Measurements from ENCODE around the gene USP3. TPM values are rescaled to one million over a fixed set of nuclear protein-coding genes. Genes with fewer than 3 reads are reported as not detected.

Gene USP3
- polyA plus RNA-seq, 1 donor (not counting 4 experiments of a cell fraction or from before 2014, with no cell fraction given): 16.2 TPM

DNA sequence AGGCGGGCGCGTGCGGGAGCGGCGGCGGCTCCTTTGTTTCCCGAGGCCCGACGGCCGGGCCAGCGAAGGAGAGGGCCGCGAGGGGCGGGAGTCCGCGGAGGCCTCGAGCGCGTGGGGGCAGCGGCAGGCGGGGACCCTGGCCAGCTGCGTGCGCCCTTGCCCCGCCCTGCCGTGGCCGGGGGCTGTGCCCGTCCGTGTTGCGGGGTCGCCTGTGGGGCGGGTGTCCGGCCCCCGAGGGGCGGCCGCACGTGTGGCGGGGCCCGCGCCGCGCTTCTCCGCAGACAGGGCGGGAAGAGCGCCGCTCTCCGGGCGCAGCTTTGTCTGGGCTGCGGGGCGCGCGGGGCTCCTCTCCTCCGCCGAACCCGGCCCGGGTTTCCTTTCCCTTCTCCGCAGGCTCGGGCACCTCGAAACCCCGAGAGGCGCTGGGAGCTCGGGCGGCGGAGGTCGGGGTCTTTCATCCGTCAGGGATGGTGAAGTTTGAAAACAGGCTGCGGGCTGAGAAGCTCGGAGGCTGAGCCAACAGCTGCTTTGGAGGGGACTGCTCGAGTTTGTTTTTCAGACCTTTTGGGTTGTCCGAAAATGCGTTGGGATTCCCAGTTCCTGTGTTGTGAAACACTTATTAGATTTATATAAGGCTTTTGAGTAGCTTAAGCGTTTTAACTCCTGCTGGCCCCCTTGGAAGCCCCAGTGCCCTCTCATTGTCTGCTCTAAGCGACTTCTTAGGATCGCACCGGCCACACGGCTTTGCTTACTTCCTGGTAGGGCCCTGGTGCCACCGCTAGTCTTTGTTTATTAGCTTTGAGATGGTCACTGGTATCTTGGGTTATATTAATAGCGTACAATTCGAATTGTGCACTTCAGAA, 817 bp downstream of the USP3 start:
- Histone ChIP-seq H3K9ac (ENCODE audit: control insufficient read depth, extremely low read depth, insufficient read depth, low read length) (peak overlapping the region; percentile 89), H3K27ac (ENCODE audit: control insufficient read depth, insufficient read depth, low read length) (peak overlapping the region; percentile 78), H3K4me2 (ENCODE audit: control insufficient read depth, extremely low read depth, insufficient read depth, low read depth, low read length) (peak overlapping the region; percentile 99), H3K9me1 (ENCODE audit: control insufficient read depth, extremely low read depth, insufficient read depth, low read length) (no peaks in the 10 kb centered on the region), H4K20me1 (ENCODE audit: control insufficient read depth, extremely low read depth, insufficient read depth, low read length) (no peaks in the 10 kb centered on the region), H3K9me3 (ENCODE audit: control insufficient read depth, low read depth, low read length) (no peaks in the 10 kb centered on the region), H3K4me3 (ENCODE audit: control insufficient read depth in 2 of 3, extremely low read depth in 1 of 3, insufficient read depth in 2 of 3, low read depth in 1 of 3, low read length in 3 of 3) (peak overlapping the region; percentile 56 to 83 (median 80)), H3K27me3 (ENCODE audit: control insufficient read depth, extremely low read depth, insufficient read depth, low read length) (no peaks in the 10 kb centered on the region), H3K36me3 (ENCODE audit: control insufficient read depth in 2 of 2, extremely low read depth in 1 of 2, insufficient read depth in 2 of 2, low read length in 2 of 2) (no peaks in the 10 kb centered on the region), H3K4me1 (ENCODE audit: control insufficient read depth, extremely low read depth, insufficient read depth, low read length) (peaks cover 62% of the 10 kb centered on the region), H2AFZ (ENCODE audit: control insufficient read depth, low read length) (peak overlapping the region; percentile 1), H3K79me2 (ENCODE audit: control insufficient read depth, insufficient read depth, low read length) (peaks cover 54% of the 10 kb centered on the region)
- TF ChIP-seq EZH2 (IDR thresholded peaks at IDR 0.05; ENCODE audit: low read length): no peak
- TF ChIP-seq, protein P1, sequence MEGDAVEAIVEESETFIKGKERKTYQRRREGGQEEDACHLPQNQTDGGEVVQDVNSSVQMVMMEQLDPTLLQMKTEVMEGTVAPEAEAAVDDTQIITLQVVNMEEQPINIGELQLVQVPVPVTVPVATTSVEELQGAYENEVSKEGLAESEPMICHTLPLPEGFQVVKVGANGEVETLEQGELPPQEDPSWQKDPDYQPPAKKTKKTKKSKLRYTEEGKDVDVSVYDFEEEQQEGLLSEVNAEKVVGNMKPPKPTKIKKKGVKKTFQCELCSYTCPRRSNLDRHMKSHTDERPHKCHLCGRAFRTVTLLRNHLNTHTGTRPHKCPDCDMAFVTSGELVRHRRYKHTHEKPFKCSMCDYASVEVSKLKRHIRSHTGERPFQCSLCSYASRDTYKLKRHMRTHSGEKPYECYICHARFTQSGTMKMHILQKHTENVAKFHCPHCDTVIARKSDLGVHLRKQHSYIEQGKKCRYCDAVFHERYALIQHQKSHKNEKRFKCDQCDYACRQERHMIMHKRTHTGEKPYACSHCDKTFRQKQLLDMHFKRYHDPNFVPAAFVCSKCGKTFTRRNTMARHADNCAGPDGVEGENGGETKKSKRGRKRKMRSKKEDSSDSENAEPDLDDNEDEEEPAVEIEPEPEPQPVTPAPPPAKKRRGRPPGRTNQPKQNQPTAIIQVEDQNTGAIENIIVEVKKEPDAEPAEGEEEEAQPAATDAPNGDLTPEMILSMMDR (optimal IDR thresholded peaks at IDR 0.05 in 1 of 3, IDR thresholded peaks at IDR 0.05 in 1 of 3, conservative IDR thresholded peaks at IDR 0.05 in 1 of 3; ENCODE audit: extremely low read depth in 1 of 3, insufficient read depth in 2 of 3, low read length in 3 of 3): peak; percentile 20 to 21 (median 20)
- FAIRE-seq: no peak
- dilution Hi-C loops (cut with MboI; ENCODE audit: extremely low pct_ligation_motif_present, low sequenced_read_pairs): no loop called here
- no peak for DNase-seq (ENCODE audit: low read depth, low spot score)

DNA sequence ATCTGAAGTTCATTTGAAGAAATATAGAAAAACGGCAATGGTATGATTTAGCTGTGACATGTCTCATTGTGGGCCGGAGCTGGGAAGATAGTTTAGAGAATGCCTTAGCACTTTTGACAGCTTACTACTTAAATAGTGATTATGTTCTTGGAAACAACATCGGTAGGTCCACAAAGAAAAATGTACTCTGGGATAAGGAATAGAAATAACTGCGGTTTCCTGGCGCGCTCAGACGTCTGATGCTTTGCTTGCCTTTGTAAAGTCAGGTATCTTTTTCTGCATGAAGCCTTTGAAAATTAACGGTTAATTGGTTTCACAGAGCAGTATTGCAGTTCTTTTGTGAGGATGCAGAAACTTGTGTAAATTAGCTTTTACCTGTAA, 1.4 kb downstream of the USP3 start:
- H3K27me3 ChIP-seq (ENCODE audit: control insufficient read depth, extremely low read depth, insufficient read depth, low read length): no peaks in the 10 kb centered on the region
- DNase-seq (ENCODE audit: low read depth, low spot score) (no peak), FAIRE-seq (no peak)
- H3K9me1 ChIP-seq (ENCODE audit: control insufficient read depth, extremely low read depth, insufficient read depth, low read length): no peaks in the 10 kb centered on the region
- TF ChIP-seq, protein P1 (optimal IDR thresholded peaks at IDR 0.05 in 1 of 3, IDR thresholded peaks at IDR 0.05 in 1 of 3, conservative IDR thresholded peaks at IDR 0.05 in 1 of 3; ENCODE audit: extremely low read depth in 1 of 3, insufficient read depth in 2 of 3, low read length in 3 of 3): peak in 1 of 3 experiments; percentile 1
- no peak for TF ChIP-seq EZH2 (IDR thresholded peaks at IDR 0.05; ENCODE audit: low read length)
- H3K4me2 ChIP-seq (ENCODE audit: control insufficient read depth, extremely low read depth, insufficient read depth, low read depth, low read length): peak overlapping the region; percentile 99
- peak overlapping the region; percentile 56 to 83 (median 80) for H3K4me3 ChIP-seq (ENCODE audit: control insufficient read depth in 2 of 3, extremely low read depth in 1 of 3, insufficient read depth in 2 of 3, low read depth in 1 of 3, low read length in 3 of 3)
- no peaks in the 10 kb centered on the region for H4K20me1 ChIP-seq (ENCODE audit: control insufficient read depth, extremely low read depth, insufficient read depth, low read length)
- peaks cover 60% of the 10 kb centered on the region for H3K79me2 ChIP-seq (ENCODE audit: control insufficient read depth, insufficient read depth, low read length)
- no peaks in the 10 kb centered on the region for H3K9me3 ChIP-seq (ENCODE audit: control insufficient read depth, low read depth, low read length)
- dilution Hi-C loops (cut with MboI; ENCODE audit: extremely low pct_ligation_motif_present, low sequenced_read_pairs): no loop called here
- no peaks in the 10 kb centered on the region for H3K36me3 ChIP-seq (ENCODE audit: control insufficient read depth in 2 of 2, extremely low read depth in 1 of 2, insufficient read depth in 2 of 2, low read length in 2 of 2)
- peak overlapping the region; percentile 78 for H3K27ac ChIP-seq (ENCODE audit: control insufficient read depth, insufficient read depth, low read length)
- peaks cover 66% of the 10 kb centered on the region for H3K4me1 ChIP-seq (ENCODE audit: control insufficient read depth, extremely low read depth, insufficient read depth, low read length)
- no peak overlapping the region for H2AFZ ChIP-seq (ENCODE audit: control insufficient read depth, low read length)
- H3K9ac ChIP-seq (ENCODE audit: control insufficient read depth, extremely low read depth, insufficient read depth, low read length): peak overlapping the region; percentile 89

Data from keratinocyte (primary cell).